COLO668 (cell line): ENCODE measurements around the gene KRT38.
A peak's percentile ranks its signal among the peaks of the same experiment; 100 is the strongest.
"Not testable (repeated sequence)": the region's sequence is repeated elsewhere in the genome, so short reads cannot be mapped to it uniquely, and the experiment has no call there.

Experiments used
- DNase-seq: peaks from one replicate; lab custom pipeline; 2025; ENCODE audit not compliant: unreplicated experiment; lab: John Stamatoyannopoulos, UW

Gene KRT38

DNA sequence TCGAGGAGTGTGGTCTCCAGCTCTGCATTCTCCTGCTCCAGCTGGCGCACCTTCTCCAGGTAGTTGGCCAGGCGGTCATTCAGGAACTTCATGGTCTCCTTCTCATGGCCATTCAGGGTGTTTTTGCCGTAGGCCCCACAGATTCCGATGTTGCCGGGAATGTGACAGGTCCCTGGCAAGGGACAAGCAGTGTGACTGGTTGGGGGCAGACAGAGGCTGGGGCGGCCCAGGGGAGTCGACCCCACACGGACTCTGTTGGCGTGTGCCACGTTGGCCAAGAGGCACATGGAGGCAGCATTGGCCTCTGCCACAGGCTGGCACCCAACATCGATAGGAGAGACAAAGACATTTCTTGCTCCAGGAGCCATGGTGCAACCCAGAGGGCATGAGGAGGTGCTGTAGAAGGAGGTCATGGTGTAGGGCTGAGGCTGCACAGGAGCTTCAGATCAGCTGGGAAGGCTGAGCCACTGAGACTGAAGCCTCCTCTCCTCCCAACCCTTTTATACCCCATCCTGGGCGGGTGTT lies 16.6 kb downstream of the KRT38 start, which contains the start of gene KRT37:
Gene KRT37 (minus strand): TSS at position 475 of the 525 bp plus-strand sequence. CDS start 62 bp downstream, at position 413.
- DNase-seq = no peak

DNA sequence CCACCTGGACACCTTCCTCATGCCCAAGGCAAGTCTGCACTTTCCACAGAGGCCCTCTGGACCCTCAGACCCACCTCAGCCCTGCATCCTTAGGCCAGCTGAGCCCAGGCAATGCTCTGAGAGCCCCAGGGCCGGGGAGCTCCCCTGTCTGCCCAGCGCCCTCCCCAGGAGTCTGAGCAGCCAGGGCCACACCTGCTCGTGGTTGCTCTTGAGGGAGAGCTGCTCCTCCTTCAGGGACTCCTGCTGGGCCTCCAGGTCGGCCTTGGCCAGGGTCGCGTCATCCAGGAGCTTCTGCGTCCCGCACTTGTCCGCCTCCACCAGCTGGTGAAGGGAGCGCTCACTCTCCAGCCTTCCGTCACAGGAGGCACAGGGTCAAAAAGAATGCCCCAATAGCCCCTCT lies 18.2 kb downstream of the KRT38 start:
- DNase-seq = not testable (repeated sequence)

DNA sequence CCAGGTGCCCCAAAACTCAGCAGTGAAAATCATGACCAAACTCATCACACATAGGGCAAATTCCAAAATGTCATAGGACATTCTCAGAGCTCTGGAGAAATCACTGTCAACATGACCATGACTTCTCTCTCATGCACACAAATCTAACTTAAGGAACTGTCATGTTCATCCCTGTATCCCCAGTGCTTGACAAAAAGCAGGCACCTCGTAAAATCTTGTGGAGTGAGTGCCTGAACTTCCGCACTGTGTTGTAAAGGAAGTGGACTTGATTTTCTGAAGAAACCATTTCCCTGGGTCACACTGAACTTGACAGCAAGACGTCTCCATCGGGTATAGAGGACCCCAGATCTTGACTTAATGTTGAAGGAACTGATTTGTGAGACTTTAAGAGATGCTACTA lies 19.2 kb downstream of the KRT38 start:
- no peak for DNase-seq

DNA sequence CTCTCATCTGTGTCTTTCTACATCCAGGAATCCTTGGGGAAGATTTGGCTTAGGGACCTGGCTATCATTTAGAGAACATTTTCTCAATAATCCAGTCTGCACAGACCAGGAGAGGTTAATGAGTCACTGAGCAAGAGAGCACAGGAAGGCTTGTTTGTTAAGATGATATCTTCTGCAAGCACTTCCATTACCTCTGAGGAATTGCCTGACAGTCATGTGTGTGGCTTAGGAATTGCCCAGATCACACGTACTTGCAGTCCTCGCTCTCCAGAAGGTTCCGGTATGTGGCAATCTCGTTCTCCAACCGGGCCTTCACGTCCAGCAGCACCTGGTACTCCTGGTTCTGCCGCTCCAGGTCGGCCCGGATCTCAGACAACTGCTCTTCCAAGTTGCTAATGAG lies 19.7 kb downstream of the KRT38 start:
- no peak for DNase-seq

DNA sequence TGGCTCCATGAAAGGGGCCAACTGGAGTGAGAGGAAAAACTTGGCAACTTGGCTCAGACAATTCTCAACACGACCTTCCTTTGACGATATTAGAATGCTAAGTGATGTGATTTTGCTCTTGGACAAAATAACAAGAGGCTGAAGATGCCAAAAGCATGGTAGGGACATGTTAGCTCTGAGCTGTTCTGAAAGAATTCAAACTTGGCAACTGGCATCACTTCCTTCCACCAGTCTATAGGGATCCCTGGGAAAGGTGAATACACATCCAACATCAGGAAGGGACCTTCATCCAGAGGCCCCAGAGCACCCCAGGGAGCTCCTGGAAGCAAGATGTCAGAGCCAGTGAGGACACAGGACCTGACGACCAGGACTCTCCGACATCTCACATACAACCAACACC lies 20.6 kb downstream of the KRT38 start:
- DNase-seq = no peak

DNA sequence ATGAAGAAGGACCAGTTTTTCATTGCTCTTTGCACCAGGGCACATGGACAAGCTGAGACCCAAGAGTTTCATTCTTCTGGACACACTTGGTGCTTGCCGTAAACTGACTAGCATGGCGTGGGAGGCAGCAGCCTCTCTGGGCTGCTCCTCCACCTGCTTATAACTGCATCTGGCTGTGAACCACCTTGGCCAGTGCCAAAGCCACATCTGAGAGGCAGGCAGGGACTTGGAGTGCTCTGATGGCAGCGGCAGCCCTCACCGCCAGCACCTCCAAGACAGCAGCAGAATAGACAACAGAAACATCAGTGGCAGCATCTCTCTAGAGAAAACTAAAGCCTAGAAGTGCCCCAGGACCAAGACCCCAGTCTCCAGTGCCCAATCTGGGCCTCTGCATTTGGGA lies 21.1 kb downstream of the KRT38 start:
- no peak for DNase-seq

DNA sequence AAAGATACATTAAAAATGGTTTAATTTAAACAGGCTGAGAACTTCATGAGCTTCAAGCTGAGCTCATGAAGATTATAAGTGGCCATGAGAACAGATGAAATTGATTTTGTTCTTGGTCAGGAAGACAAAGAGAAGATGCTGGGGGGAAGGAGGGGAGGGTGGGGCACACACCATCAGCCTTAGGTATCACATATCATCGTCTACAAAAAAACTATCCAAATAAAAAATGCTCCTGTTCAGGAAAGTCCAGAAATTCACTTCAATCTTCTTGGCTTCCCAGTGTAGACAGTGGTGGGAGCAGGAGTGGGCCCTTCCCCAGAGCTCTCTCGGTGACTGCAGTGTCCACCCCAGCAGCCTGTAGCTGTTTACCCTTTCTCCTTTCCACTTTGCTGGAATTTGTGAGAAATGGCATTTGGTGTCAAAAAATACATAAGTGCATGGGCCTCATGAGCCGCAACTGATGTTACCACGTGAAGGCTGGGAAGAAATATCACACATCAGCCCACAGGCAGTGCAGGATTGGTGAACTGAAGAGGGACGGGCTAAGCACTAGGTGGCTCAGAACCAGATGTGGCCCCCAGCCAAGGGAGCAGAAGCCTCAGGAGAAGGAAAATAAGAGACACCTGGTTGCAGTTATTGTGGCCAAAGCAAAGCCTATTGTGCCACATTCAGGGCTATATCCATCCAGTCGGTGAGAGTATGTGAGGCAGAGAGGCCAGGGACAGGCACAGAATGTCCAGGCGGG lies 22.5 kb downstream of the KRT38 start:
- DNase-seq = no peak

DNA sequence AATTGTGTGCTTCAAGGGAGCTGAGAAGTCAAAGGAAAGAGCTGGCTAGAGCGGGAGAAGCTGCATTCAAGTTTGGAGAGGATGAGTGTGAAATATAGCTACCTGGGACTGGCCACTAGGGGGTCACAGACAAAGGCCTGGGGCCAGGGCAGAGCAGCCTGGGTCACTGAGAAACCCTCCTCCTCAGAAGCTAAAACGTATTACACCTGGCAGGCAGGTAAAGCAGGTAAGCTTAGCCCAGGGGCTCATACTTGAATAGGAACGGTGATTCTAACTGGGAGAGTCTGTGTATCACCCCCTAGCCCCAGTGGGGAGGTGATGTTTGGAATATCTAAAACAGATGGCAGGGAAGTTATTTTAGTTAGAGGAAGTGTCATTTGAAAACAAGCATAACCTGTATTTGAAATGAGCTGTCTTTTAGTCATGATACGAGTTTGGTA lies 23.2 kb downstream of the KRT38 start:
- DNase-seq = peak; percentile 2

DNA sequence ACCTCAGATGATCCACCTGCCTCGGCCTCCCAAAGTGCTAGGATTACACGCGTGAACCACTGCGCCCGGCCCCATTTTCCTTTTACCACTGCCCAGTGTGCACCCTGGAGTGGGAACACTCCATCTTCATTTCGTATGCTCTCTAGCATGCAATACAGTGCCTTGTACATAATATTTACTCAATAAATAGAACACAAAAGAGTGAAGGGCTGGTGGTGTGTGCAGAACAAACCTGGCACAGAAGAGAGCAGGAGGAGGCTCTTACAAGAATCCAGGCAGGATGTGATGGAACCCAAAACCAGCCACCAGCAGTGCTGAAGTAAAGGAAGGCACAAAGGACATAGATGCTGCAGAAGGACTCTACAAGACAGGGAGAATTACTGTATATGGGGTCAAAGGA lies 23.7 kb downstream of the KRT38 start:
- DNase-seq = no peak

DNA sequence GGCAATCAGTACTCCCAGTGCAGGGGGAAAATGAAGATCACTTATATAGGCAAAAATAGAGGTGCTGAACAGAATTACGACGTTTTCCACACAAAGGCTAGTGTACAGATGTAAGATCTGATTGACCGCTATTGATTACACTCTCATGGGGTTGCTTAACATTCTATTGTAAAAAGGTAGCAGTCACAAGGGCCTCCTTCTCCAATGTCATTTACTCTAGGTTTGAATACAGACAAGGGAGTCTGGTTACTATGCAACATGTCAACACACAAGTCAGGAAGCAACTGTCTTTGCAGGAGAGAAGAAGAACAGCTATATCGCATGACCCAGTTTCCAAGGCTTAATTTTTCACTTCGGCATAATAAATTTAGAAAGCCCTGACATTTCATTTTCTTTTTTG lies 24.3 kb downstream of the KRT38 start:
- no peak for DNase-seq

DNA sequence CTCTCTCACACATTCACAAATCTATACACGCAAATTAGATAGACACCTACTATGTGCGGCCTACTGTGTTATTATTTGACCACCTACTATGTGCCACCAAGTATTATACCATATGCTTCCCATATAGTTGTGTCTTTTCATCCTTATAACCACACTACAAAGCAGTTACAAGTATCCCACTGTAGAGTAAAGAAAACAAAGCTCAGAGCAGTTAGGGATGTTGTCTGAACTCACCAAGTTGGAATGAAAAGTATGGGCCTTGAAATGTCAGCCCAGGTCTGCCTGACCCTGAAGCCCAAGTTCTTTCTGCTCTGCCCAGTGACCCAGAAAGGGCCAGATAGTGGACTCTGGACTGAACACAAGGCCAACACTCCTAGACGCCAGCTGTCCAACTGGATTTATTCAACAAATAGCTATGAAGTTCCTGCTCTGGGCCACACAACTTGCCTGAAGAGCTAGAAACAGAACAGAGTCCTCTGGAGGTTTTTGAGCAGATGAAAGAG lies 24.9 kb downstream of the KRT38 start:
- no peak for DNase-seq

DNA sequence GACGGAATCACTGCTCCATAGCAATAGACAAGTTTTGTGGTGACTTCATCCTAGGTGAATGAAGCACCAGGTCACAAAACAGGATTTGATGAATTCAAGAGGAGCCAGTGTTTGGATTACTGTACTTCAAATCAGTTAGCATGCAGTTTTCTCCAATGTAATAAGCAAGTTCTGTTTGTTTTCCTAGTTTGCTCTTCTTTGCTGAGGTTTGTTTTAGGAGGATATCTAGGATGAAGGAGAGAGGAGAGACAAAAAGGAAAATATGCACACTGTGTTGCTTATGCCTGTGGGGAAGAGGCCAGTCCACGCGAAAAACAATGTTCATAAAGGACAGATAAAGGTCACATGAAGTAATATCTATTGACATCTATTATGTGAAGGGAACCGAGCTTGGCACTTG lies 25.4 kb downstream of the KRT38 start:
- DNase-seq = no peak

DNA sequence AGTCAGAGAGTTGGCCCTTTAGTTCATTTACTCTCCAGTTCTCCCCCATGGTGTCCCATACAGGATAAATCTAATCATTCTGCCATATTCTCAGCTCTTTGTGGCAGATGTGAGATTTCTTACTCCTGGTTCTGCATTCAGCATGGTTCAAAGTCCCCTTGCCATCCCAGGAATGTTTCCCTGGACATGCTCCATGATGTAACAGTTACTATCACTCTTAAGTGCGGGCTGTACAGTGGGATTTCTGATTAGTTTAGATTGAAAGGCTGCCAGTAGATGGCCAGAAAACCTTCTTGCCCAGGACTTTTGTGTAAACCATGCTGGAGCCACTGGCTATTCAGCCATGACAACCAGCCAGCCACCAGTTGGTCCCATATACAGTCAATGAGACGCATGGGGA lies 26.8 kb downstream of the KRT38 start:
- no peak for DNase-seq

DNA sequence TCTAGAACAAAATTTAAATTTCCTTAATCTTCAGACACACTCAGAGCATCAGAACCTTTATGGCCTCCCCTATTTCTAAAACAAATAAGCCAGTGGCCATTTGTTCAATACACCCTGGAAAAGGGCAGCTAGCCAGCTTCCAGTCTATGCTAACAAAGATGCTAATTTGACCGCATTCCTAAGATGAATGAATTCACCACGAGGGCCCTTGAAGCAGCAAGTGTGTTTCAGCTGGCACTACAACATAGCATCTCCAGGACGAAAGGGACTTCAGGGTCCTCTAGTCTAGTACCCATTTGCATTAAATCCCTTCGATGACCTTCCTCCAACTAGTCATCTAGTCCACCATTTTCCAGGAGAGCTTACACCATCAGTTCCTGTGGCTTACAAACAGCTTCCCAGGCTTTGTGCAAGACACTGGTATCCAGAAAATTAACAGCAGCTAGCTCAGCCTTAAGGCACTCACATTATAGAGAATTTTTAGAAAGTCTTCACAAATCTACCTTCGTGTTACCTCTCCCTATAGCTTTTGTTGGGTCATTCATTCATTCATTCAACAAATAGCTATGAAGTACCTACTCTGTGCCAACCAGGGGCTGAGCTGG lies 27.3 kb downstream of the KRT38 start:
- no peak for DNase-seq

DNA sequence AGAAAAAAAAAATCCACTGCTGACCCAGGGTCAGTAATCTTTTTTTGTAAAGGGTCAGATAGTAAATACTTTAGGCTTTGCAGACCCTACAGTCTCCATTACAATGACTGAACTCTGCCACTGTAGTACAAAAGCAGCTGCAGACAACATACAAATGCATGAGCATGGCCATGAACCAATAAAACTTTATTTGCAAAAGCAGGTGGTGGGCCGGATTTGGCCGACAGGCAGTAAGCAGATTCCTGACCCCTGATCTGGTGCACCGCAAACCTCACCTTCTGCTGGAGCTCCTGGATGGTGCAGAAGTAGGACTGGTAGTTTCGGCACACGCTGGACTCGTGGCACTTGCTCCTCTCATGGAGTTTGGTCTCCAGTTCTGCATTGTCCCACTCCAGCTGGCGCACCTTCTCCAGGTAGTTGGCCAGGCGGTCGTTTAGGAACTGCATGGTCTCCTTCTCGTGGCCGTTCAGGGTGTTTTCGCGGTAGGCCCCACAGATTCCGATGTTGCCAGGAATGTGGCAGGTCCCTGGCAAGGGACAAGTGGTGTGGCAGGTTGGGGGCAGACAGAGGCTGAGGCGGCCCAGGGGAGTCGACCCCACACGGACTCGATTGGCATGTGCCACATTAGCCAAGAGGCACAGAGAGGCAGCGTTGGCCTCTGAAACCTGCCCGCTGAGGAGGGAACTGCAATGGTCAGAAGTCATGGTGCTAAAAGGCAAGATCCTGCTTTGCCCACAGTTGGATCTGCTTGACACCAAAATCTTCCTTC lies 29.5 kb downstream of the KRT38 start:
- DNase-seq = no peak

DNA sequence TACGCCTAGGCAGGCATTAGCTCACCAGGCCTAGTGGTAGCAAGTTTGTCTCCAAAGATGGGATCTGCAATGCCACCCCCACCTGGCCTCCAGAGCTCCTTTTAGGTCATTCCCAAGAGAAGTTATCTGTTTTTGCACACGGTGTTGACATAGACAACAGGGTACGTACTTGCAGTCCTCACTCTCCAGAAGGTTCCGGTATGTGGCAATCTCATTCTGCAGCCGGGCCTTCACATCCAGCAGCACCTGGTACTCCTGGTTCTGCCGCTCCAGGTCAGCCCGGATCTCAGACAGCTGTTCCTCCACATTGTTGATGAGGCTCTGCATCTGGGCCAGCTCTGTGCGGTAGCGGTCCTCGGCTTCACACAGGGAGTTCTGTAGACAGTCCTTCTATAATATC lies 33.6 kb downstream of the KRT38 start:
- DNase-seq = no peak

DNA sequence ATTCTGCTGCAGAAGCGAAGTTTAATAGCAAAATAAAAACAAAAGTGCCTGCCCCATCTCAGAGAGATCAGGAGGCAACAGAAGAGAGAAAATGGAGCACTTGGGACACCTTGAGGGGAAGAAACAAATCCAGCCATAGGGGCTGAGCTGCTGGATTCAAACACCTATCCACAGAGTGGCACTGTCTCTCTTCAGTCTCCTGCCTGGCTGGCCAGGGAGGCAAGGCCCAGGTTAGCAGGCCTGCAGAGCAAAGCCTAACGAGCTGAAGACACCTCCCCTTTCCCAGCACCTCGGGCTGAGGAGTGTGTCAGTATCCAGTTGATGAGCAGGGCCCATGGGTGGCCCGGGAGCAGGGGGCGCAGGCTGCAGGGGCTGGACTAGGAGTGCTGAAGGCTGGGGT lies 34.6 kb downstream of the KRT38 start:
- DNase-seq = no peak

DNA sequence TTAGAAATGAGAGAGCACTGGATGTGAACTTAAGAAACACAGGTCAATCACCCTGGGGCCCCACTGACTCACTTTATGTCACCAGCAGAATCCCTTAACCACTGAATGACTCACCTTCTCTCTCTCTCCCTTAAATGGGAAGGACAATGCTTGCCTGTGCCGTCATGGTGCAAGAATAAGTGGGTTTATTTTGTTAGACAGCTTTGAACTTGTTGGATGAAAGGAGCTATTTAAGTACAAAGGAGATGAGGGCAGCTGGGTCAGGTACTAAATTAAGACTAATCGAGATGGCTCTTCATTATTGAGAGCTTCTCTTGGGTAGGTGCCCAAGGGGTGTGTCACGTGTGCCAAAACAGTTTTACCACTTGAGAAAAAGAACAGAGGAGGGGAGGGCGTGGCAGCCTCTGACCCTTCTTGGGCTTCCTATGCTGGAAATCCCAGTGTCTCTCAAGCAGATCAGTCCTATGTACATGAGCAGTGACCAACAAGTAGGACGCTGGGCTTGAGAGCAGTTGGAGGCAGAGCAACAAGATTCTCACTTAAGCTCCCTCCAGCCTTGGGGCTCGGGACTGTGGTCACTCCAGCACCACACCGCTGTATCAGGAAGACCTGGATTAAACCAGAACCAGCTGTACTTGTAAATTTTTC lies 36.6 kb downstream of the KRT38 start:
- no peak for DNase-seq

DNA sequence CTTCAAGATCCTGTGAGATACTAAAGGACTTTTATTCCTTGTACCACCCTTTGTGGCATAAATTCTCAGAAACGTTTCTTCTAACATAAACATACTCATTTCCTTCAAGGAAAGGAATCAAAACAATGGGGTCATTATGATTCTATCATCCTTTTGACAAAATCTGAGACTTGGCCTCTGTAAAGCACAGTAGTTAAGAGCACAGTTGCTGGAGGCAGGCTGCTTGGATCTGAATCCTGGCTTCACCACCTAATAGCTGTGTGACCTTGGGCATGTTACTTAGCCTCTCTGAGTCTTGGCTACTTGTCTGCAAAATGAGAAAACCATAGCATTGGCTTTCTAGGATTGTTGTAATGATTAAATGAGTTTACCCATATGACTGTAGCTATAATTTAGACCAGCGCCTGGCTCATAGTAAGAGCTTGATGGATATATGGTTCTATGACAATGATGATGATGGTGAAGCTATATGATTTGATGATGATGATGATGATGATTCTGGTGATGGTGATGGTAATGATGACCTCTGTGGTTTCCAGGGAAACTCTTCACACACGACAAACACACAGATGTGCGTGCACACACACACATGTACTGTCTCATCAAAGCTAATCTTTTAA lies 37.3 kb downstream of the KRT38 start:
- no peak for DNase-seq

DNA sequence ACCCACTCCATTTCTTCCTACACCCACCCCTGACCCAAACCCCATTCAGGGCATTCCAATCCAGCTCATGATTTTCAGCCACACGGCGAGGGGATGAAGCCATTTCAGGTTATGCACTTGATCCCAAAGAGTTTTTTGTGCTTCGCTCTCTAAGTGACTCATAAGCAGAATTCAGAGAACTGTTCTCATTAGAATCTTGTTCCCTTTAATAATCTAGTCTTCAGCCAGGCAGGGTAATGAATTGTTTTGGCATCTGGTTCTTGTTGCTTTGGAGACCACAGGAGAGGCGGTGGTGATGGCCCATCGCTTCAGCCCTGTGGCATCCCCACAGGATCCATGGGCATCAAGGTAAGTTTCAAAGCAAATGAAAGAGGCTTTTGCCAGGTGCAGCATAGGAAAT lies 38.6 kb downstream of the KRT38 start:
- no peak for DNase-seq
